HS-27A (cell line): ENCODE data around the gene CR1L.
"Not testable (repeated sequence)": the region's sequence is repeated elsewhere in the genome, so short reads cannot be mapped to it uniquely, and the experiment has no call there.

ENCODE experiments used
- DNase-seq: peaks from one replicate; pipeline ENCODE4 v3.0.0-alpha.2; 2012; ENCODE audit warnings: low read depth, missing footprints

CR1L gene

DNA sequence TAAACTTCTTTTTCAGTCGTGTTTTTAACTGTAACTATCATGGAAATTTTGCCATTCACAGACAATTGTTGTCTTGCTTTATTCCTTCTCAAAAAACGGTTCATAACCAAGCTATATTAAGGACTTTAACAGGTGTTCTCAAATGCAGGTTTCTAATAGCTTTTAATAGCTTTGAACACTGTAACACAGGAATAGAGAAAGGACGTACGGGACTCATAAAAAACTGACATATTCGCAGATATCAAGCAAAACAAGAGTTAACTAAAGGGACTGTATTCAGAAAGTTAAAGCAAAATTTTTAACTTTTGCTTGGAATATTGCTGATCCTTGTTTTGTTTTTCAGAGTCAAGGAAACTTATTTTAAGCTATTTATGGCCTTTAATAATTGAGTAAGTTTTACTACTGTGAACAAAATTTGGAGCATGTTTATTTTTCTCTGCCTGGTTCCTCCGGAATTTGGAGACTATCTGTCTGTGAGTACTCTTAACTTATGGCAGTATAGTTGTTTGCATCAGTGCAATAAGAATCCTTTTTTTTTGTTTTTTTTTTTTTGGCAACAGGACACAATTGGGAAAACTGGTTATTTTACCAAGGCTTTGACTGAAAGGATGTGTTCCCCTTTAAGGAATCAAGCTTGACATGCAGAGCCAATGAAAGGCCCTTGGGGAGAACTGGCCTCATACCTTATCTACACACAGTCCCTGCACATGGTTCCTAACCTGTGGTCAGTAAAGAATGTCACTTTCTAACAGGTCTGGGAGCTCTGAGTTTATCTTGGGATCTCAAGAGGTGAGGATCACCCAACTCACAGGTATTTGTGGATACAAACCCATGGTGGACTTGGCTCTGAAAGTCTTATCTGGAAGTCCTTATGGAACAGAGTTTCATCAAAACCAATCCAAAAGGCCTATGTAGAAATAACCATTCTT, 101.2 kb downstream of the CR1L start:
- DNase-seq = no peak

DNA sequence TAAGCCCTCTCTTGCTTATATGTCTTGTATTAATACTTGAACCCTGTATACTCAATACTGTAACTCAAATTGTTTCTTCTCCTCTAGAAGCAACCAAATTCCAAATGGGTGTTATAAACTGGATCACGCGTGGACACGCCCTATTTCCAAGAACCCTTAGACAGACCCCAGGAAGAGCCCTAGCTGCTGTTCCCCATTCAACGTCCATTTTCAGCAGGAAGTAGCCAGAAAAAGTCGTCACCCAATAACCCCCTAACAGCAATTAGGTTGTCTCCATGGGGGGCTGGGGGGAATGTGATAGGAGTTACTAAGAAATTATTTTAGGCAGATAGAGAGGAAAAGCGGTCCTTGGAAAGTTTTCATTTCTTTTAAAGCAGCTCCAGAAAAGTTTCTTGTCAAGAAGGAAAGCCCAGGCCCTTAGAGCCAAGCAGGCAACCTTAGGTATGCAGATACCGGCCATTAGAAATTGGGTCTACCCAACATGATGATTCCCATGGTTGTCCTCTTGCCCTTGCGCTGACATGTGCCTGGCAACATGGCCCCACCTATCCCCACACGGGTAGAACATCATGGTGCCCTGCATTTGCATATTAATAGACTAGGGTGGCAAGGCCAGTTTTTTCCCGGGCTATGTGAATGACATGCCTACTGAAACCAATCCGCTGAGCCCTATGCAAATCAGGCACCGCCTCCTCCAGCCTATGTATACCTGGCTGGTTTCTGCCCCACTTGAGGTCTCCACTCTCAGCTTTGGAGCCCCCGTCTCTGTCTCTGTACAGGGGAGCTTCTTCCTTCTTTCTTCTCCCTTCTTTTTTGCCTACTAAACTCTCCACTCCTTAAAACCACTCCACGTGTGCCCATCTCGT, 102.9 kb downstream of the CR1L start:
- DNase-seq = no peak

DNA sequence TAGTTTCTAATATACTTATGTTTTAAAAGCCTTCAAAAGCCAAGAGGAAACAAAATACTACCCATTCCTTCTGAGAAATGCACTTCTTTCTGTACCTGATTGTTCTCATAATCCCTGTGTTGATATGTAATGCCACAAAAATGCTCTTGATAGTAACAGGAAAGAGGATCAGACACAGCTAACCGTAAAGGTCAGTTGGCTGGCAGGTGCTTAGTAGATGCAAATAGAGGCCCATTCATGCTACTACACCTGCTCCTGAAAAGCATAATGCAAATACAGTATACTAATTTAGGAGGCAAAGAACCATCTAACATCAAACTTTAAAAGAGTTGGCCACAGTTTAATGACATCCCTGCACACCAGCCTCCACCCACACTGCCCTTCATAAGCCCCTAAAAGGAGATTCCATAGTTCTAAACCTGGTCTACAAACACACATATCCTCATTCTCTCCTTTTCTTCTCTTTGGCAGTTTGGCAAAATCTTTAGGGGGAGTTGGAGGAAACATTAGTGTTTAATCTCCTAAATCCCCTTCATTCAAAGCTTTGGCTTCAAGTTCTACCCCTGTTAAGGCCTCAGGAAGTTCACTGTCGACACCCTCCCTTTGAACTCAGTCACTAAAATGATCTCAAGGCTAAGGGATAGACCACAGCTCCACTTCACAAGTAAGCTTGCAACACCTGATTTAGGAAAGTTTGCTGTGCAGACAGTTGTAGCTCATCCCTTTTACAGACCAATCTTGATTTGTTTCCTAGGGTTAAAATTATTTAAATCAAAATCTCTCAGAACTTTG, 104.0 kb downstream of the CR1L start:
- no peak for DNase-seq

GRCh38 chr1:207750631-207751305, 105.8 kb downstream of the CR1L start:
- no peak for DNase-seq

GRCh38 chr1:207751463-207751789, 106.5 kb downstream of the CR1L start:
- DNase-seq = not testable (repeated sequence)

GRCh38 chr1:207751790-207752455, 107.0 kb downstream of the CR1L start, which contains the start of gene CD46:
Gene CD46, plus strand, starts transcription at chr1:207752054. Its CDS starts 159 bp downstream, at chr1:207752213.
- DNase-seq = peak; percentile 67

GRCh38 chr1:207752456-207752998, 107.6 kb downstream of the CR1L start:
- DNase-seq = no peak

- DNase-seq = no peak
Measured at GRCh38 chr1:207753611-207754010, 108.7 kb downstream of the CR1L start.

- no peak for DNase-seq
Measured at GRCh38 chr1:207754011-207754410, 109.1 kb downstream of the CR1L start.

DNA sequence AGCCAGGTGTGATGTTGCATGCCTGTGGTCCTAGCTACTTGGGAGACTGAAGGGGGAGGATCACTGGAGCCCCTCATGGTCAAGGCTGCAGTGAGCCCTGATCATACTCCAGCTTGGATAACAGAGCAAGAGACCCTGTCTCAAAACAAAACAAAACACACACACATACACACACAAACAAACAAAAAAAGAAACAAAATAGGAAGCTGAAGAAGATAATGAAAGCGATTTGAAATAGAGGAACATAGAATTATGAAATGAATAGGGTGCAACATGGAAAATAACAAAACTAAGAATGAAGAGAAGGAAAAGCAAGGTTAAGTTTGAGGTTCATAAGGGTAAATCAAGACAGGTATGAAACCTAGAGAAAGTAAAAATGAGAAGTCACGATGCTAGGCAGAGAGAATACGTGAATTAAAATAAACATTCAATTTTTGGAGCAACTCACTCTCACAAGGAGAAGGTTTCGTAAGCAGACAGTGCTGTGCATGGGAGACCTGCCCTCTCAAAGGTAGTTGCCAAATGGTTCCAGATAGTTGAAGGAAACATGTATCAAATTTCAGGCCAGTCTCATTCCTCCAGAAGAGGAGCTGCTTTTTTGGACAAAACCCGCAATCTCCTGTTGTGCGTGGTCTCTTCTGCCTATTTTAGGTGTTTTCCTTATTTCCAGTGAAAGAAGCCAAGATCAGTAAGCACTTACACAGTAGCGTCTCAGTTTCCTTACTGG, 110.2 kb downstream of the CR1L start:
- no peak for DNase-seq

GRCh38 chr1:207755846-207756693, 111.1 kb downstream of the CR1L start:
- DNase-seq = no peak

DNA sequence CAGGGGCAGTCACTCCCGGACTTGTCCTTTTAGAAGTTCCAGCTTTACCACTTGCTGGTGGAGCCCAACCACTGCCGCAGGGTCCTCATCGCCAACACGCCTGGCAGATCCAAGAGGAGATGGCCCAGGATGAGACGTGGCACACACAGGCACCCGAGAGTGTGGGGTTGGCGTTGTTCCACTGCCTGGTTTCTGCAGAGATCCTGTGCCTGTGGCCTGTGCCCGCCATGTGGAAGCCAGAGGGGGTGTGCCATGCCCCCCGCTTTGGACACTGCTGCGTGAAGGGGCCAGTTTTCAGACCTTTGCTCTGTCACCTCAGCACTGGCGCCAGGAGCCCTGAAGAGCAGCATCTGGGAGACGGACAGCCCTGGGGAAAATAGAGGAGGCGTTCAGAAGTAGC, 117.7 kb downstream of the CR1L start:
- no peak for DNase-seq

DNA sequence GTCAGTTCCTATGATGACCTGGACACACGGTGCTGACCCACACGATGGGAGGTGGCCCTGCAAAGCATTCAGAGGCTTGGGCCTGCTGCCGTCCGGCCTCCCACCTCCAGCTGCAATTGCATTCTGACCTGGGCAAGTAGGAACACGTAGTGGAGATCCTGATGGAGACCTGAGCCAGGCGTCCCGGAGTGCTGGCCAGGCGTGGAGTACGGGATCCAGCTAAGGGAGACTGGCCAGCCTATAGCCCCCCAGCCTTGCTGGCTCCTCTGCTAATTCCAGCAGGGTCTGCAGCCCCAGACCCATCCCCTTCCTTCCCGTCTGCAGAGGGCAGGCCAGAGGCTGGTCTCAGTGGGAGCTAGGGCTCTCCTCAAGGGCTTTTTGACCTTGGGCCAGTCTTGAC, 118.2 kb downstream of the CR1L start:
- DNase-seq = no peak

DNA sequence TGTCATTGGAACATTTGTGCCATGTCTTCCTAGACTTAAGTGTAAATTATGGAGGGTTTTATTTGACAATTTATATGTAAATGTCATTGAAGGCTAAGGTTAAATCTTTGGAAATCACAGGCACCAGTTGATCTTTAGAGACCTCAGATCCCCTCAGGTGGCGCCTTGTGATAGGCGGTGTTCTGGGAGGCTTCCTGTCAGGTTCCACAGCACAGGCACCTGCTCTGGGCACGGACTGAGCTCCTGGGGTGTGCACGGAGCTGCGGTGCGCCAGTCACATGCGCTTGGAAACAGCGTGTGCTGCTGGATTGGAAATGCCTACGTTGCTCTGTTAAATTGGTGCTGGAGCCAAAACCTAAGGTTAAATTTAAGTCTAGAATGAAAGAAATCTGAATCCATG, 119.0 kb downstream of the CR1L start:
- DNase-seq = no peak

DNA sequence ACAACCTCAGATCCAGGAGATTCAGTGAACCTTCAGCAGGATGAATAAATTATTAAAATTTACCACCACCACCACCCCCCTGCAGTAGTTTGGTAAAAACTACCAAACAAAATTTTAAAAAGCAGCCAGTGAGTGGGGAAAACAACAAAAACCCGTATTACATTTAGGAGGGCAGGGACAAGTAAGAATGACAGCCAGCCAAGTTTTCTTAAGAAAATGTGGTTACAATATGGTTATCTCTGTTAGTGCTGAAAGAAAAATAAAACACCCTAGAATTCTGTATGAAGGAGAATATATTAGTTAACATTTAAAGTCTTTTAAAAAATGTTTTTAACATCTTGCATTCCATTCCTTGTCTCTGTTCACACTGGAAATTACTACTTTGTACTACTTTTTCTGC, 121.6 kb downstream of the CR1L start:
- DNase-seq = no peak

DNA sequence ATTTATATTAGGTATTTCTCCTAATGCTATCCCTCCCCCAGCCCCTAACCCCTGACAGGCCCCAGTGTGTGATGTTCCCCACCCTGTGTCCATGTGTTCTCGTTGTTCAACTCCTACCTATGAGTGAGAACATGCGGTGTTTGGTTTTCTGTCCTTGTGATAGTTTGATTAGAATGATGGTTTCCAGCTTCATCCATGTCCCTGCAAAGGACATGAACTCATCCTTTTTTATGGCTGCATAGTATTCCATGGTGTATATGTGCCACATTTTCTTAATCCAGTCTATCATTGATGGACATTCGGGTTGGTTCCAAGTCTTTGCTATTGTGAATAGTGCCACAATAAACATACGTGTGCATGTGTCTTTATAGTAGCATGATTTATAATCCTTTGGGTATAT, 125.6 kb downstream of the CR1L start:
- not testable (repeated sequence) for DNase-seq
